Measurements from ENCODE around the gene PLXNA4.

Gene PLXNA4

GRCh38 chr7:132351954-132352499 is 224.2 kb downstream of the PLXNA4 start:
- TF ChIP-seq POLR2AphosphoS5 (IDR thresholded peaks at IDR 0.05; ENCODE audit: low read depth): no peak
- TF ChIP-seq GABPA (IDR thresholded peaks at IDR 0.05; ENCODE audit: low read depth): no peak
- TF ChIP-seq REST (IDR thresholded peaks at IDR 0.05; ENCODE audit: insufficient replicate concordance, low read depth): no peak
- TF ChIP-seq CTCF (IDR thresholded peaks at IDR 0.05; ENCODE audit: insufficient read depth, low read length): no peak
- no peak for TF ChIP-seq SPI1 (IDR thresholded peaks at IDR 0.05; ENCODE audit: borderline replicate concordance, low read depth)
- no peak overlapping the region for H3K27ac ChIP-seq (replicated peaks)
- H3K4me3 ChIP-seq (replicated peaks; ENCODE audit: insufficient read depth, low read length): no peak overlapping the region
- H3K27me3 ChIP-seq (ENCODE audit: insufficient read depth, poor library complexity, severe bottlenecking): no peaks in the 10 kb centered on the region
- no peak for DNase-seq (ENCODE audit: low read depth in 1 of 2, low spot score in 1 of 2)

DNA sequence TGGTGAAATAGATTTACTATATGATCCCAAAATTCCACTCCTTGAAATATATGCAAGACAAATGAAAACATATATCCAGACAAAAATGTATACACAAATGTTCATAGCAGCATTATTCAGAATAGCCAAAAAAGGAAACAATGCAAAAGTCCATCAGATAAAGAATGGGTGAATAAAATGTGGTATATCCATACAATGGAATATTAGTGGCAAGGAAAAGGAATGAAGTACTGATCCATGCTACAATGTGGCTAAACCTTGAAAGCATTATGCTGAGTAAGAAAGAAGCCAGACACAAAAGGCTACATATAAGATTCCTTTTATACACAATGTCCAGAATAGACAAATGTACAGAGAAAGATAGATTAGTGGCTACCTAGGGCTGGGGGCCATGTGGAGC is 225.5 kb downstream of the PLXNA4 start:
- Histone ChIP-seq H3K4me3 (replicated peaks; ENCODE audit: insufficient read depth, low read length) (no peak overlapping the region), H3K27me3 (ENCODE audit: insufficient read depth, poor library complexity, severe bottlenecking) (no peaks in the 10 kb centered on the region)
- DNase-seq (ENCODE audit: low read depth in 1 of 2, low spot score in 1 of 2): no peak

More for the DNA sequence above, 225.5 kb downstream of the PLXNA4 start:
- H3K27ac ChIP-seq (replicated peaks): no peak overlapping the region
- no peak for TF ChIP-seq CTCF (IDR thresholded peaks at IDR 0.05; ENCODE audit: insufficient read depth, low read length)
- TF ChIP-seq GABPA (IDR thresholded peaks at IDR 0.05; ENCODE audit: low read depth): no peak
- TF ChIP-seq SPI1 (IDR thresholded peaks at IDR 0.05; ENCODE audit: borderline replicate concordance, low read depth): no peak
- TF ChIP-seq REST (IDR thresholded peaks at IDR 0.05; ENCODE audit: insufficient replicate concordance, low read depth): no peak
- TF ChIP-seq POLR2AphosphoS5 (IDR thresholded peaks at IDR 0.05; ENCODE audit: low read depth): no peak
